ENCODE results near the gene SLC26A11.
"Not testable (repeated sequence)": the region's sequence is repeated elsewhere in the genome, so short reads cannot be mapped to it uniquely, and the experiment has no call there.

The SLC26A11 gene

DNA sequence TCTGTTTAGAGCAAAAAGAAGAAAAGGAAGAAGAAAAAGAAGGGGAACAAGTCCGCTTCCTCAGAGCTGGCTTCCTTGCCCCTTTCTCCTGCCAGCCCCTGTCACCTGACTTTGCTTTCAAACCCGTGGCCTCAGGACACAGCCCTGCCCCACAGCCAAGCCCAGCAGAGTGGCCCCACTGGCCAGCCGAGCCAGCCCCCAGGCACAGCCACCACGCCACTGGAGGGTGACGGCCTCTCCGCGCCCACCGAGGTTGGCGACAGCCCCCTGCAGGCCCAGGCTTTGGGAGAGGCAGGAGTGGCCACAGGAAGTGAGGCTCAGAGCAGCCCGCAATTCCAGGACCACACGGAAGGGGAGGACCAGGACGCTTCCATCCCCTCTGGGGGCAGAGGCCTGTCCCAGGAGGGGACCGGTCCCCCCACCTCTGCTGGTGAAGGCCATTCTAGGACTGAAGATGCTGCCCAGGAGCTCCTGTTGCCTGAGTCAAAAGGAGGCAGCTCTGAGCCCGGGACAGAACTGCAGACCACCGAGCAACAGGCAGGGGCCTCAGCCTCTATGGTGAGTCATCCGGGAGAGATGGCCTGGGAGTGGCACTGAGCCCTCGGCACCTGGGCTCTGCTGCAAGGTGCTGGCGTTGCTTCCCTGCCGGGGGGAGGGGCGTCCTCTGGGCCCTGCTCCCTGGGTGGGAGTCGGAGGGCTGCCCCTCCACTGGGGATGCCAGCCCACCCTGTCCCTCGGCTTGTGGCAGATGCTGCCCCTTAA, 67.8 kb downstream of the SLC26A11 start:
- DNase-seq, result no peak

DNA sequence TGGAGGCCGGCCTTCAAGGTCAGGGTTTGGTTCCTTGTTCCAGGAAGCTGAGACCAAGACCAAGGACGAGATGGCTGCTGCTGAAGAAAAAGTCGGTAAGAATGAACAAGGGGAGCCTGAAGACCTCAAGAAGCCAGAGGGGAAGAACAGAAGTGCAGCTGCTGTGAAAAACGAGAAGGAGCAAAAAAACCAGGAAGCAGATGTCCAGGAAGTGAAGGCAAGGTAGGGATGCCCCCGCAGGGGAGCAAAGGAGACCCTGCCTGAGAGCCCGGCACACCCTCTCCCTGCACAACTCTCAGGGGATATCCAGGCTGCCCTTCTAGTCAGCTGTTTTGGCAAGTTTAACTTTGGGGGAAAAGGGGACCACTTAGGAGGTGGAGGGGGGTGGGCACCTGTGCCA, 69.4 kb downstream of the SLC26A11 start:
- no peak for DNase-seq

DNA sequence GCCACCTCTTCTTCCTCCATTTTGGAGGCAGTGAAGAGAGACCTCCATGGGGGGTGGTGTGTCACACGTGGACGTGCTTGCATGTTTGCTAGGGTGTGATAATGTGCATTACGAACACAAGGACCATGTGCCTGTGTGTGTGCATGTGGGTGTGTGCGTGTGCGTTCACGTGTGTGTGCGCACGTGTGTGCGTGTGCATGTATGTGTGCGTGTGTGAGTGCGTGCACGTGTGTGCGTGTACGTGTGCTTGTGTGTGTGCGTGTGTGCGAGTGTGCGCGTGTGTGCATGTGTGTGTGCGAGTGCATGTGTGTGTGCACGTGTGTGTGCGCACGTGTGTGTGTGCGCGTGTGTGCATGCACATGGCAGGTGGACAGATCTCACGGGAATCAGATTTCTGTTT, 69.9 kb downstream of the SLC26A11 start:
- DNase-seq, result no peak

GRCh38 chr17:80291260-80291659, 71.0 kb downstream of the SLC26A11 start:
- no peak for DNase-seq

- DNase-seq, result no peak
Measured at GRCh38 chr17:80291691-80292487, 71.7 kb downstream of the SLC26A11 start.

- no peak for DNase-seq
Measured at GRCh38 chr17:80292521-80292971, 72.3 kb downstream of the SLC26A11 start.

GRCh38 chr17:80294210-80294609, 74.0 kb downstream of the SLC26A11 start:
- DNase-seq, result no peak

GRCh38 chr17:80294653-80295052, 74.4 kb downstream of the SLC26A11 start:
- DNase-seq, result no peak

DNA sequence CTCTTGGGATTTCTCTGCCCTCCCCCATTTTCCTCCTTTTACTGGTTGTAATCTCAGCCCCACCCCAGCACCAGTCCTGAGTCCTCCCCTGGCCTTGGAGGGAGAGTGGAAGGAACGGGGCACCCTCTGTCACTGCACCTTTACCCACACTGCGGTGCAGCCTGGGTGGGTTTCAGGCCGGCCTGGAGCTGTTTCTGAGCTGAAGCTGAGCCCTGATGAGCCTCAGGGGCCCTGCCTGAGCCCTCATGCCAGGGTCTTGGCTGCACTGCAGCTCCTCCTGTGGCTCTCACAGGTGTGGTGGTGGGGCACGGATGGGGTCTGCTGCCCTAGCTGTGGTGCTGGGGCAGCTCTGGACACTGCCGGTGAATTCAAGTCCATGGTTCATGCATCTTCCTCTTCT, 74.9 kb downstream of the SLC26A11 start:
- no peak for DNase-seq

- no peak for DNase-seq
Measured at GRCh38 chr17:80295559-80295958, 75.3 kb downstream of the SLC26A11 start.

GRCh38 chr17:80296221-80296620, 76.0 kb downstream of the SLC26A11 start:
- DNase-seq, result no peak

DNA sequence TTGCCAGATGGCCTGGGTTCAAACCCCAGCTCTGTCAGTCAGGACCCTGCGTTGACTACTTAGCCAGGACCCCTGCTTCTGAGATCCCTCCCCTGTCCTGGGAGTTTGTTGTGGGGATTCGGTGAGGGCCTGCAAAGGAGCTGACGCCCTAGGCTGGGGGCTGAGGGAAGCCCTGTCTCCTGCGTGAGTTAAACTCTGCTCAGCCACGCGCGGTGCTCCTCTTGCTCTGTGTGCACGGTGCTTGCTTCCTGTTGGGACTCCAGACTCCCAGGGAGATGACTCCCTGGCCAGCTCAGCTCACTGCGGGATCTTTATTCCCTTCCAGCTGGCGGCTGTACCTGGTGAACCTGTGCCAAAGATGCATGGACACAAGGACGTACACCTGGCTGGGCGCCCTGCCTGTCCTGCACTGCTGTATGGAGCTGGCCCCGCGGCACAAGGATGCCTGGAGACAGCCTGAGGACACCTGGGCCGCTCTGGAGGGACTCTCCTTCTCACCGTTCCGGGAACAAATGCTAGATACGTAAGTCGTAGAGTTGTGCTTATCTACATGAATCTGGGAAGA, 77.9 kb downstream of the SLC26A11 start:
- DNase-seq, result no peak

- DNase-seq, result not testable (repeated sequence)
Measured at GRCh38 chr17:80299350-80300100, 79.3 kb downstream of the SLC26A11 start.

- DNase-seq, result not testable (repeated sequence)
Measured at GRCh38 chr17:80300756-80301155, 80.5 kb downstream of the SLC26A11 start.
